Sigmoid colon (tissue), 7 donors: ENCODE results near the gene CENPP. TPM values are rescaled to one million over a fixed set of nuclear protein-coding genes. Genes with fewer than 3 reads are reported as not detected.
A peak's percentile ranks its signal among the peaks of the same experiment; 100 is the strongest.

ENCODE experiments used
- DNase-seq: peaks from one replicate; pipeline ENCODE4 v3.0.0-alpha.2; 2019
- H3K27ac ChIP-seq, 4 donors: fragments of 200-600 bp; sonication (generic); one replicate each; pipeline ENCODE4 v1.5.1; 2016 to 2019; ENCODE audit warnings: mild to moderate bottlenecking in 1 of 4
- H3K27me3 ChIP-seq, 3 donors: fragments of 200-600 bp; sonication (generic); one replicate each; pipeline ENCODE4 v1.5.1; 2019; ENCODE audit warnings: mild to moderate bottlenecking in 1 of 3
- H3K36me3 ChIP-seq, 4 donors: fragments of 200-600 bp; sonication (generic); one replicate each; pipeline ENCODE4 v1.5.1; 2016 to 2019
- H3K4me1 ChIP-seq, 4 donors: fragments of 200-600 bp; sonication (generic); one replicate each; pipeline ENCODE4 v1.5.1; 2017 to 2019
- H3K4me3 ChIP-seq, 4 donors: fragments of 200-600 bp; sonication (generic); one replicate each; pipeline ENCODE4 v1.5.1; 2017 to 2019; ENCODE audit warnings: mild to moderate bottlenecking in 2 of 4, moderate library complexity in 1 of 4
- H3K9me3 ChIP-seq, 4 donors: fragments of 200-600 bp in 3 of 4; sonication (generic) in 3 of 4; one replicate each; pipeline versions ENCODE4 v1.5.1 to v1.6.1; 2013 to 2019
- EP300 ChIP-seq, 4 donors: sonication (generic); formaldehyde crosslinking; IDR thresholded peaks; one replicate each; pipeline ENCODE4 v1.6.1; 2017; ENCODE audit warnings: antibody characterized with exemption in 4 of 4
- POLR2A ChIP-seq, 2 donors: fragments of 450-650 bp; IDR thresholded peaks; one replicate each; pipeline ENCODE4 v1.6.1; 2016; ENCODE audit warnings: antibody characterized with exemption in 2 of 2, mild to moderate bottlenecking in 2 of 2, moderate library complexity in 2 of 2
- POLR2AphosphoS5 ChIP-seq, 4 donors: sonication (generic); formaldehyde crosslinking; IDR thresholded peaks; one replicate each; pipeline ENCODE4 v1.6.1; 2017; ENCODE audit warnings: antibody characterized with exemption in 4 of 4
- WGBS, 2 donors: extraction: QIAGEN DNeasy Blood & Tissue Kit; methylation state at CpG; one replicate each; pipeline ENCODE4 v1.1.7; 2013; 5-methylcytosine and 5-hydroxymethylcytosine counted together
- intact Hi-C: fragments of 100-400 bp; cut with DNase I; formaldehyde crosslinking; loops from one replicate; pipeline ENCODE4 v1.15.1; 2023
- polyA plus RNA-seq, 3 donors: library from polyadenylated mRNA; stranded (reverse); fragments of 200-250 nt; gene quantifications; one replicate each; pipeline ENCODE4 v1.2.3, GENCODE V29; 2013
- total RNA-seq, 4 donors: library from RNA; depleted of rRNA; stranded (reverse); fragments of >200 nt; gene quantifications; one replicate each; pipeline ENCODE4 v1.1.0, GENCODE V29; 2016
- TF ChIP-seq, protein P1 (sequence below), 4 experiments: fragments of 450-650 bp in 3 of 4; fragments of 200-600 bp in 1 of 4; IDR thresholded peaks; one replicate each; pipeline ENCODE4 v1.5.1; 2016 to 2019; ENCODE audit warnings: antibody characterized with exemption in 4 of 4, mild to moderate bottlenecking in 3 of 4, moderate library complexity in 2 of 4
- donor health status: healthy with polysubstance abuse.
- donor health status: Bipolar disorder and iron deficiency.
- donor health status: healthy.

Gene CENPP
- total and polyA plus RNA-seq, 7 donors = 0.60 to 11.9 (median 2.4) TPM

DNA sequence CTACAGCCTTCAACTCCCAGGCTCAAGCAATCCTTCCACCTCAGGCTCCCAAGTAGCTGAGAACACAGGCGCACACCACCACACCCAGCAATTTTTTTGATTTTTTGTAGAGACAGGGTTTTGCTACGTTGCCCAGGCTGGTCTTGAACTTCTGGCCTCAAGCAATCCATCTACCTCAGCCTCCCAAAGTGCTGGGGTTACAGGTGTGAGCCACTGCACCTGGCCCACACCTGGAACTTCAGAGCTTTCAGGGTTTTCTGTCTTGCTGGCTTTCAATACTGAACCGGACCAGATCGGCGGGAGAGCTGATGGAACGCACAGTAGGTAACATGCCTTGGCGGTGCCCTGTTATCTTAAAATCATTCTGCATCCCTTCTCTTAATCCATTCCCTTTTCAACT, 313.4 kb downstream of the CENPP start:
- no peaks in the 10 kb centered on the region for H3K9me3 ChIP-seq
- TF ChIP-seq, protein P1, sequence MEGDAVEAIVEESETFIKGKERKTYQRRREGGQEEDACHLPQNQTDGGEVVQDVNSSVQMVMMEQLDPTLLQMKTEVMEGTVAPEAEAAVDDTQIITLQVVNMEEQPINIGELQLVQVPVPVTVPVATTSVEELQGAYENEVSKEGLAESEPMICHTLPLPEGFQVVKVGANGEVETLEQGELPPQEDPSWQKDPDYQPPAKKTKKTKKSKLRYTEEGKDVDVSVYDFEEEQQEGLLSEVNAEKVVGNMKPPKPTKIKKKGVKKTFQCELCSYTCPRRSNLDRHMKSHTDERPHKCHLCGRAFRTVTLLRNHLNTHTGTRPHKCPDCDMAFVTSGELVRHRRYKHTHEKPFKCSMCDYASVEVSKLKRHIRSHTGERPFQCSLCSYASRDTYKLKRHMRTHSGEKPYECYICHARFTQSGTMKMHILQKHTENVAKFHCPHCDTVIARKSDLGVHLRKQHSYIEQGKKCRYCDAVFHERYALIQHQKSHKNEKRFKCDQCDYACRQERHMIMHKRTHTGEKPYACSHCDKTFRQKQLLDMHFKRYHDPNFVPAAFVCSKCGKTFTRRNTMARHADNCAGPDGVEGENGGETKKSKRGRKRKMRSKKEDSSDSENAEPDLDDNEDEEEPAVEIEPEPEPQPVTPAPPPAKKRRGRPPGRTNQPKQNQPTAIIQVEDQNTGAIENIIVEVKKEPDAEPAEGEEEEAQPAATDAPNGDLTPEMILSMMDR (IDR thresholded peaks at IDR 0.05) = no peak
- TF ChIP-seq POLR2AphosphoS5 (IDR thresholded peaks at IDR 0.05) (no peak), EP300 (IDR thresholded peaks at IDR 0.05) (no peak), POLR2A (IDR thresholded peaks at IDR 0.05) (no peak)
- H3K27me3 ChIP-seq = no peaks in the 10 kb centered on the region
- 91 to 98% methylated on average over 7 of the region's 7 CpGs for WGBS, 2 donors
- peaks cover 0 to 11% (median 5%) of the 10 kb centered on the region in 4 donors for H3K4me1 ChIP-seq
- H3K36me3 ChIP-seq = peaks cover 21 to 89% (median 49%) of the 10 kb centered on the region in 4 donors
- intact Hi-C loops = loop anchor here (10.0 kb wide), 1 partner anchor 504 kb away; no protein-coding TSS in a partner anchor
- H3K27ac ChIP-seq = no peak overlapping the region
- DNase-seq = no peak
- H3K4me3 ChIP-seq = no peak overlapping the region

DNA sequence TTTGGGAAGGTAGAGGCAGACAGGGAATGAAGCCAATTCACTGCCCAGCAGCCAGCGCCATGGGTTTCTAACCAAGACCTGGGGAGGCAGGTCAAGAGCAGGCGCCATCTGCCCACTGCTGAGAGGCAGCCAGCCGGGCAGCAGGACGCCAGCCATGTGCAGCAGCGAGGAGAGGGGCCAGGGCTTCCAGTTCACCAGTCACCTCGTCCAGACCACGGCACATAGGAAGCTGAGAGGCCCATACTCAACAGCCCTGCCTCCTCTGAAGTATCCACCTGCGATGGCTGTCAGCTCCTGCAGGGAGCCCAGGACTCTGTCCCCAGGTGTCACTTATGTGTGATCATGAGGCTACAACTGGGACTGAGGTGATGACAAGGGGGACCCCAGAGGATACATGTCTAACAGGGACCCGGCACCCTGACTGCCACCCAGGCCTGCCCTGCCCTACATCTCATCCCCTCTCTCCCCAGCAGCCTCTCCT, 314.1 kb downstream of the CENPP start:
- H3K27me3 ChIP-seq = no peaks in the 10 kb centered on the region
- peaks cover 21 to 95% (median 50%) of the 10 kb centered on the region in 4 donors for H3K36me3 ChIP-seq
- H3K27ac ChIP-seq = no peak overlapping the region
- WGBS, 2 donors = 93 to 94% methylated on average over 9 of the region's 9 CpGs
- peak; percentile 32 for DNase-seq
- intact Hi-C loops = loop anchor here (10.0 kb wide), 1 partner anchor 505 kb away; no protein-coding TSS in a partner anchor
- no peak for TF ChIP-seq POLR2A (IDR thresholded peaks at IDR 0.05)
- TF ChIP-seq, protein P1 (IDR thresholded peaks at IDR 0.05) = no peak
- TF ChIP-seq POLR2AphosphoS5 (IDR thresholded peaks at IDR 0.05) = no peak
- TF ChIP-seq EP300 (IDR thresholded peaks at IDR 0.05) = no peak
- no peaks in the 10 kb centered on the region for H3K9me3 ChIP-seq
- peaks cover 0 to 4% (median 1%) of the 10 kb centered on the region in 4 donors for H3K4me1 ChIP-seq
- H3K4me3 ChIP-seq = no peak overlapping the region

DNA sequence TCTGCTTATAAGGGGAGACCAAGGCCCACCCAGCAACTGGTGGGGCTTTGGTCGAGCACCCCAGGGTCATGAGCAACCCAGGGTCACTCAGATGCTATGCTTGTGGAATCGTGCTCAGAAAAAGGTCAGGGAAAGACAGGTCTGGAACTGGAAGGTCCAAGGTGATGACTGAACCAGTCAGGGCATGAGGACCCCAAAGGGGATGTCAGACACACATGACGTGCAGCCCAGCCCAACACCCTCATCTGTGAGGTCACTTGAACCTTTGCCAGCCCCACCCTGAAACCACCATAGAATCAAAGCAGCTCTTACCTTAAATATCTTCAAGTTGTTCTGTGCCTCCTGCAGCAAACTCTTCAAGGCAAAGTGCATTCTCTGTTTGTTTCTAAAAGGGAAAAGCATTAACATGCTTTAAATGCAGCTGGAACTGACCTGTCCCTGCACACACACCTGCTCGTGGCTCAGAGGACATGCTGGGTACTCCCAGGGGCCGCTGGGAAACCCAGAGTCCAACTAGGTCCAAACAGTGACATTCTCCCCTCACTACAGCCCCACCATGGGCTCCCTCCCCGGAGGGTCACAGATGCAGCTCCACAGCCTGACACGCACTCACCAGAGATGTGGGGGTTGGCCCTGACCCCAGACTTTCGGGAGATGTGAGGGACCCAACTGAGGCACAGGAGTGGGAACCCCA, 314.8 kb downstream of the CENPP start:
- DNase-seq = peak; percentile 50
- Histone ChIP-seq H3K36me3 (peaks cover 14 to 97% (median 56%) of the 10 kb centered on the region in 4 donors), H3K4me3 (no peak overlapping the region), H3K9me3 (no peaks in the 10 kb centered on the region), H3K27ac (no peak overlapping the region), H3K27me3 (no peaks in the 10 kb centered on the region), H3K4me1 (no peaks in the 10 kb centered on the region)
- intact Hi-C loops = no loop called here
- TF ChIP-seq, protein P1 (IDR thresholded peaks at IDR 0.05) = no peak
- TF ChIP-seq EP300 (IDR thresholded peaks at IDR 0.05) (no peak), POLR2A (IDR thresholded peaks at IDR 0.05) (no peak), POLR2AphosphoS5 (IDR thresholded peaks at IDR 0.05) (no peak)
- WGBS, 2 donors = 91 to 93% methylated on average over 8 of the region's 8 CpGs

- no peak for TF ChIP-seq EP300 (IDR thresholded peaks at IDR 0.05)
- no peak for TF ChIP-seq POLR2AphosphoS5 (IDR thresholded peaks at IDR 0.05)
- no peak overlapping the region for H3K4me3 ChIP-seq
- DNase-seq = peak; percentile 47
- WGBS, 2 donors = 94 to 95% methylated on average over 20 of the region's 20 CpGs
- no peak overlapping the region for H3K27ac ChIP-seq
- intact Hi-C loops = no loop called here
- H3K4me1 ChIP-seq = no peaks in the 10 kb centered on the region
- H3K27me3 ChIP-seq = no peaks in the 10 kb centered on the region
- peaks cover 14 to 98% (median 56%) of the 10 kb centered on the region in 4 donors for H3K36me3 ChIP-seq
- no peaks in the 10 kb centered on the region for H3K9me3 ChIP-seq
These were observed 315.5 kb downstream of the CENPP start for GRCh38 chr9:92641092-92641809.

- Histone ChIP-seq H3K36me3 (peaks cover 14 to 98% (median 53%) of the 10 kb centered on the region in 4 donors), H3K27me3 (no peaks in the 10 kb centered on the region), H3K9me3 (no peaks in the 10 kb centered on the region), H3K4me1 (no peaks in the 10 kb centered on the region), H3K27ac (no peak overlapping the region), H3K4me3 (no peak overlapping the region)
- peak; percentile 59 for DNase-seq
- intact Hi-C loops = no loop called here
- TF ChIP-seq EP300 (IDR thresholded peaks at IDR 0.05) = no peak
- TF ChIP-seq POLR2AphosphoS5 (IDR thresholded peaks at IDR 0.05) = no peak
- WGBS, 2 donors = 96% methylated on average over 8 of the region's 8 CpGs
These were observed 316.3 kb downstream of the CENPP start for GRCh38 chr9:92642041-92642451.
